Kidney (tissue), 14 donors: ENCODE results near the gene IPO11. TPM values are rescaled to one million over a fixed set of nuclear protein-coding genes. Genes with fewer than 3 reads are reported as not detected.

Source experiments
- DNase-seq, 5 donors: peaks; one replicate each; pipeline ENCODE4 v3.0.0-alpha.2; 2013 to 2020
- FAIRE-seq: peaks from 2 replicates; lab custom pipeline; 2012; peaks lifted over from hg19 to GRCh38; lab: Jason Lieb, UNC
- H3K27ac ChIP-seq, 2 donors: one replicate each; pipeline ENCODE4 v1.7.0; 2013; ENCODE audit warnings: low read depth in 2 of 2, low read length in 2 of 2, inconsistent platforms in 1 of 2
- H3K27me3 ChIP-seq: one replicate; pipeline ENCODE4 v1.7.1; 2013; ENCODE audit warnings: low read length, inconsistent platforms; ENCODE audit not compliant: control insufficient read depth, insufficient read depth
- H3K36me3 ChIP-seq, 3 donors: one replicate each; pipeline versions ENCODE4 v1.7.0 to v1.7.1; 2013; ENCODE audit warnings: low read length in 3 of 3, control low read depth in 1 of 3, inconsistent platforms in 1 of 3; ENCODE audit not compliant: insufficient read depth in 3 of 3, control insufficient read depth in 2 of 3
- H3K4me1 ChIP-seq, 3 donors: one replicate each; pipeline versions ENCODE4 v1.7.0 to v1.7.1; 2013; ENCODE audit warnings: low read length in 3 of 3, inconsistent platforms in 1 of 3, low read depth in 1 of 3; ENCODE audit not compliant: control insufficient read depth in 2 of 3, insufficient read depth in 2 of 3
- H3K4me3 ChIP-seq, 3 donors: one replicate each; pipeline versions ENCODE4 v1.7.0 to v1.8.1; 2013; ENCODE audit warnings: low read length in 3 of 3, control low read depth in 1 of 3, inconsistent platforms in 1 of 3
- H3K9ac ChIP-seq, 3 donors: one replicate each; pipeline versions ENCODE4 v1.7.0 to v1.7.1; 2013; ENCODE audit warnings: low read length in 3 of 3, control low read depth in 1 of 3, inconsistent platforms in 1 of 3
- H3K9me3 ChIP-seq, 3 donors: one replicate each; pipeline versions ENCODE4 v1.7.0 to v1.7.1; 2013; ENCODE audit warnings: low read length in 3 of 3, control low read depth in 1 of 3, inconsistent platforms in 1 of 3; ENCODE audit not compliant: control insufficient read depth in 2 of 3, insufficient read depth in 1 of 3
- CTCF ChIP-seq: IDR thresholded peaks from 3 replicates; pipeline ENCODE4 v1.5.1; 2012; ENCODE audit warnings: mild to moderate bottlenecking, moderate library complexity, borderline replicate concordance; ENCODE audit not compliant: insufficient read depth; ENCODE audit errors: extremely low read depth
- intact Hi-C: fragments of 100-400 bp; cut with DNase I; formaldehyde crosslinking; loops from one replicate; pipeline ENCODE4 v1.11.1; 2022
- polyA plus RNA-seq: library from polyadenylated mRNA; stranded (reverse); fragments of 350-450 nt; fragmentation: Illumina TruSeq; extraction: RNeasy Lipid Tissue Mini Kit (QIAGEN cat#74804); gene quantifications from one replicate; pipeline ENCODE4 v1.2.3, GENCODE V29; 2014; ENCODE audit warnings: low read depth, low replicate concordance; ENCODE audit not compliant: insufficient read depth
- total RNA-seq: library from RNA; stranded (reverse); fragmentation: NEBNext Ultra II Directional; extraction: Animal tissue kit (Norgen Biotek cat#: 25700); gene quantifications from one replicate; pipeline ENCODE4 v1.2.1, GENCODE V29; 2021
- donor health status: control.
- donor health status: control.
- donor health status: control.
- donor health status: control.
- donor health status: control.
- donor health status: DM: yes; HTN: yes; CAD: no.
- donor health status: Normal renal cell carcinoma (clear cell type).

IPO11 gene
- total and polyA plus RNA-seq, 2 donors from 2014 or later: 18.5 to 36.1 TPM

- Histone ChIP-seq H3K36me3 (no peaks in the 10 kb centered on the region), H3K9me3 (no peaks in the 10 kb centered on the region), H3K9ac (no peak overlapping the region), H3K27me3 (no peaks in the 10 kb centered on the region), H3K27ac (no peak overlapping the region), H3K4me1 (no peaks in the 10 kb centered on the region), H3K4me3 (no peak overlapping the region)
- intact Hi-C loops: no loop called here
- no peak for DNase-seq
- no peak for TF ChIP-seq CTCF
- no peak for FAIRE-seq
Observed at GRCh38 chr5:62607615-62608014, 195.1 kb downstream of the IPO11 start.

- TF ChIP-seq CTCF: no peak
- Histone ChIP-seq H3K27me3 (no peaks in the 10 kb centered on the region), H3K9me3 (no peaks in the 10 kb centered on the region), H3K4me1 (no peaks in the 10 kb centered on the region), H3K36me3 (no peaks in the 10 kb centered on the region), H3K27ac (no peak overlapping the region), H3K9ac (no peak overlapping the region), H3K4me3 (no peak overlapping the region)
- DNase-seq (no peak), FAIRE-seq (no peak)
- intact Hi-C loops: no loop called here
Observed at GRCh38 chr5:62608529-62609511, 196.3 kb downstream of the IPO11 start.

GRCh38 chr5:62614355-62614754, 201.8 kb downstream of the IPO11 start:
- no peak for FAIRE-seq

More at GRCh38 chr5:62614355-62614754, 201.8 kb downstream of the IPO11 start:
- no peak for TF ChIP-seq CTCF
- no peak for DNase-seq
- no peaks in the 10 kb centered on the region for H3K36me3 ChIP-seq
- H3K4me3 ChIP-seq: no peak overlapping the region
- no peaks in the 10 kb centered on the region for H3K27me3 ChIP-seq
- intact Hi-C loops: no loop called here
- no peak overlapping the region for H3K9ac ChIP-seq
- H3K27ac ChIP-seq: no peak overlapping the region
- H3K4me1 ChIP-seq: no peaks in the 10 kb centered on the region
- H3K9me3 ChIP-seq: no peaks in the 10 kb centered on the region
